Right lobe of liver (tissue), 4 donors: ENCODE results near the gene PDGFD.

Source experiments
- CTCF ChIP-seq, 4 donors: fragments of 200-600 bp in 3 of 4; fragments of 450-650 bp in 1 of 4; IDR thresholded peaks; one replicate each; pipeline versions ENCODE4 v1.5.1 to v1.8.0; 2016 to 2022; ENCODE audit warnings: antibody characterized with exemption in 4 of 4, mild to moderate bottlenecking in 2 of 4
- POLR2A ChIP-seq: fragments of 450-650 bp; IDR thresholded peaks from one replicate; pipeline ENCODE4 v1.6.1; 2017; ENCODE audit warnings: antibody characterized with exemption, mild to moderate bottlenecking
- donor health status: DM: no; HTN: no; CAD: no.
- donor health status: DM: no; HTN: no; CAD: no.
- donor health status: DM: no; HTN: yes; CAD: no.

GRCh38 chr11:103939694-103940093 is 224.3 kb downstream of the PDGFD start:
- TF ChIP-seq CTCF (IDR thresholded peaks at IDR 0.05) (no peak), POLR2A (no peak)
